ENCODE results near the gene TM4SF18. TPM values are rescaled to one million over a fixed set of nuclear protein-coding genes. Genes with fewer than 3 reads are reported as not detected.

Gene TM4SF18, protein sequence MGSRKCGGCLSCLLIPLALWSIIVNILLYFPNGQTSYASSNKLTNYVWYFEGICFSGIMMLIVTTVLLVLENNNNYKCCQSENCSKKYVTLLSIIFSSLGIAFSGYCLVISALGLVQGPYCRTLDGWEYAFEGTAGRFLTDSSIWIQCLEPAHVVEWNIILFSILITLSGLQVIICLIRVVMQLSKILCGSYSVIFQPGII
- not detected for total RNA-seq

DNA sequence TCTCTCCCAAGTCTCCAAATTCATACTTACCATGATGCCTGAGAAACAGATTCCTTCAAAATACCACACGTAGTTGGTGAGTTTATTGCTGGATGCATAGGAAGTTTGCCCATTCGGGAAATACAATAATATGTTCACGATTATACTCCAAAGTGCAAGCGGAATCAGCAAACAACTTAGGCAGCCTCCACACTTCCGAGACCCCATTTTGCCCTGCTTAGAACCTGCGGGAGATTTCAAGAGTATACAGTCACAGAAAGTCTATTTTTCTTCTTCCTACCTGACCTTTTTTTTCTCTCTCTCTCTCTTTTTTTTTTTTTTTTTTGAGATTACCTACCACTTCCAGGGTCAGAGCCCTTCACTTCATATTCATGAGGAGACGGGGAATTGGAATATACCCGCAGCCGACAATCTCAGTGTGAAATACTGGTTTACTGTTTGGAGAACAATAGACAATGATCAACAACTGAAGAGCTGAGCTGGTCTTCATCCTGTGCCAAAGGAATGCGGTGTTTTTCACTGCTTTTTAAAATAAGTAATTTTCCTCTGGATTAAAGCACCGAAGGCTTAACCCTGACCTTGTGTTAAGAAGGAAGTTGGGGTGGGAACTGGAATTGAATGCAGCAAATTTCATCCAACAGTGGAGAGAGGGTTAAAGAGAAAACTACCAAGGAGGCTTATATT, at the start of gene TM4SF18:
TSS of gene TM4SF18 (minus strand) at position 461 of the 684 bp plus-strand sequence. CDS start at position 207, 254 bp downstream.

GRCh38 chr3:149377408-149378364, 44.2 kb upstream of the TM4SF18 start, which contains the start of gene TM4SF1:
Gene TM4SF1, minus strand, starts transcription at chr3:149377649. Its CDS starts 102 bp downstream, at chr3:149377547.

Other genes with a start within 250 kb of the TM4SF18 start
- 10 to 100 TPM; 17.9 to 18.5 TPM for gene HLTF, start 247.1 kb downstream of the TM4SF18 start, total RNA-seq
- gene HPS3, start 204.0 kb downstream of the TM4SF18 start, total RNA-seq, result 10 to 100 TPM; 21.4 to 22.5 TPM
- gene CP, start 111.8 kb downstream of the TM4SF18 start, total RNA-seq, result not detected
- not detected for gene TM4SF1, start 44.0 kb upstream of the TM4SF18 start, total RNA-seq
- gene TM4SF4, start 141.1 kb upstream of the TM4SF18 start, total RNA-seq, result not detected

All from activated naive CD4-positive, alpha-beta T cell treated with anti-CD3 and anti-CD28 coated beads, Interleukin-2, amount 10 ng/mL, durations not matched to agents 5 hours and 36 hours (primary cell).